ENCODE measurements around the gene UFD1. TPM values are rescaled to one million over a fixed set of nuclear protein-coding genes. Genes with fewer than 3 reads are reported as not detected.

UFD1 gene
- total and polyA plus RNA-seq, 2 of the 13 experiments (the other 11 are each of a cell fraction or from before 2014, with no cell fraction given): 47.9 to 51.1 TPM

DNA sequence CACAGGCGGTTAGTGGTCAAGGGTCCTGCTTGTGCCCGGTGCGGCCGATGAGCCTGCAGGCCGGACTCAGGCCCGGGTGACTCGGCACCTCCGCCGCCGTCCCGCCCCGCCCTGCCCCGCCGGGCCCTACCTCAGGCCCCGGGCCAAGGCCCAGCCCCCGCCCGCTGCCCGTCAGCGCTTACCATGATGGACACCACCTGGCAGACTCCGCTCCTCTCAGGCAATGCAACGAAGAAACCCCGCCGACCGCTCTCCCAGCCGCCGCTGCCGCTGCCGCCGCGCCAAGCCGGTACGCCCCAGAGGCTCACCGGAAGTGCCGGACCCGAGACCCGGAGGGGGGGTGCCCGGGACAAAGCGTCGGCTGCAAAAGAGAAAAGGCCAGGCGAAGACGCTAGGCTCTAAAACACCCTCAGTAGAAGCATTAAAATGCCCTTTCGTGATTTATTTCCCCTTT lies at the start of gene UFD1 (continued):
- TF ChIP-seq, protein P1, sequence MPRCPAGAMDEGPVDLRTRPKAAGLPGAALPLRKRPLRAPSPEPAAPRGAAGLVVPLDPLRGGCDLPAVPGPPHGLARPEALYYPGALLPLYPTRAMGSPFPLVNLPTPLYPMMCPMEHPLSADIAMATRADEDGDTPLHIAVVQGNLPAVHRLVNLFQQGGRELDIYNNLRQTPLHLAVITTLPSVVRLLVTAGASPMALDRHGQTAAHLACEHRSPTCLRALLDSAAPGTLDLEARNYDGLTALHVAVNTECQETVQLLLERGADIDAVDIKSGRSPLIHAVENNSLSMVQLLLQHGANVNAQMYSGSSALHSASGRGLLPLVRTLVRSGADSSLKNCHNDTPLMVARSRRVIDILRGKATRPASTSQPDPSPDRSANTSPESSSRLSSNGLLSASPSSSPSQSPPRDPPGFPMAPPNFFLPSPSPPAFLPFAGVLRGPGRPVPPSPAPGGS (CRISPR knock-in tag; IDR thresholded peaks at IDR 0.05): no peak
- TF ChIP-seq GABPA (IDR thresholded peaks at IDR 0.05; ENCODE audit: low read depth, low read length) (peak; percentile 74), GABPA (CRISPR knock-in tag; IDR thresholded peaks at IDR 0.05; ENCODE audit: low read depth) (peak; percentile 89), EEA1 (CRISPR knock-in tag; IDR thresholded peaks at IDR 0.05; ENCODE audit: borderline replicate concordance) (0 out of 2 replicates have a peak, but pooled peaks have one; percentile 8), MAFF (IDR thresholded peaks at IDR 0.05; ENCODE audit: low read depth, low read length) (no peak), ZNF564 (CRISPR knock-in tag; IDR thresholded peaks at IDR 0.05) (no peak), ZNF282 (IDR thresholded peaks at IDR 0.05; ENCODE audit: partially characterized antibody) (no peak), ZNF768 (CRISPR knock-in tag; IDR thresholded peaks at IDR 0.05) (0 out of 2 replicates have a peak, but pooled peaks have one; percentile 21), ZNF337 (CRISPR knock-in tag; IDR thresholded peaks at IDR 0.05; ENCODE audit: borderline replicate concordance, low read depth) (no peak), TARDBP (CRISPR knock-in tag; IDR thresholded peaks at IDR 0.05) (no peak; the same call in 1 of the 2 replicates), KAT8 (CRISPR knock-in tag; IDR thresholded peaks at IDR 0.05) (peak; percentile 51; the same call in 1 of the 2 replicates), ZNF234 (CRISPR knock-in tag; conservative IDR thresholded peaks at IDR 0.05) (no peak), NCOA2 (CRISPR knock-in tag; IDR thresholded peaks at IDR 0.05) (no peak), PTBP1 (IDR thresholded peaks at IDR 0.05; ENCODE audit: low read depth, low read length, poor library complexity, severe bottlenecking) (no peak), ZNF335 (CRISPR knock-in tag; IDR thresholded peaks at IDR 0.05) (no peak), KDM2A (CRISPR knock-in tag; IDR thresholded peaks at IDR 0.05; ENCODE audit: borderline replicate concordance, low read depth) (peak; percentile 28; the same call in 1 of the 2 replicates), GATAD2A (CRISPR knock-in tag; IDR thresholded peaks at IDR 0.05) (no peak), NFKBIZ (CRISPR knock-in tag; IDR thresholded peaks at IDR 0.05) (no peak), SIN3A (IDR thresholded peaks at IDR 0.05; ENCODE audit: borderline replicate concordance, low read depth, low read length) (peak; percentile 87; the same call in 1 of the 2 replicates), GABPB1 (CRISPR knock-in tag; IDR thresholded peaks at IDR 0.05) (peak; percentile 97), NFE2 (CRISPR knock-in tag; IDR thresholded peaks at IDR 0.05) (no peak), EHMT2 (IDR thresholded peaks at IDR 0.05; ENCODE audit: borderline replicate concordance, low read depth, low read length) (no peak), HNF4A (CRISPR knock-in tag; IDR thresholded peaks at IDR 0.05) (no peak), SKI (IDR thresholded peaks at IDR 0.05; ENCODE audit: partially characterized antibody) (no peak)
- TF ChIP-seq, protein P2, sequence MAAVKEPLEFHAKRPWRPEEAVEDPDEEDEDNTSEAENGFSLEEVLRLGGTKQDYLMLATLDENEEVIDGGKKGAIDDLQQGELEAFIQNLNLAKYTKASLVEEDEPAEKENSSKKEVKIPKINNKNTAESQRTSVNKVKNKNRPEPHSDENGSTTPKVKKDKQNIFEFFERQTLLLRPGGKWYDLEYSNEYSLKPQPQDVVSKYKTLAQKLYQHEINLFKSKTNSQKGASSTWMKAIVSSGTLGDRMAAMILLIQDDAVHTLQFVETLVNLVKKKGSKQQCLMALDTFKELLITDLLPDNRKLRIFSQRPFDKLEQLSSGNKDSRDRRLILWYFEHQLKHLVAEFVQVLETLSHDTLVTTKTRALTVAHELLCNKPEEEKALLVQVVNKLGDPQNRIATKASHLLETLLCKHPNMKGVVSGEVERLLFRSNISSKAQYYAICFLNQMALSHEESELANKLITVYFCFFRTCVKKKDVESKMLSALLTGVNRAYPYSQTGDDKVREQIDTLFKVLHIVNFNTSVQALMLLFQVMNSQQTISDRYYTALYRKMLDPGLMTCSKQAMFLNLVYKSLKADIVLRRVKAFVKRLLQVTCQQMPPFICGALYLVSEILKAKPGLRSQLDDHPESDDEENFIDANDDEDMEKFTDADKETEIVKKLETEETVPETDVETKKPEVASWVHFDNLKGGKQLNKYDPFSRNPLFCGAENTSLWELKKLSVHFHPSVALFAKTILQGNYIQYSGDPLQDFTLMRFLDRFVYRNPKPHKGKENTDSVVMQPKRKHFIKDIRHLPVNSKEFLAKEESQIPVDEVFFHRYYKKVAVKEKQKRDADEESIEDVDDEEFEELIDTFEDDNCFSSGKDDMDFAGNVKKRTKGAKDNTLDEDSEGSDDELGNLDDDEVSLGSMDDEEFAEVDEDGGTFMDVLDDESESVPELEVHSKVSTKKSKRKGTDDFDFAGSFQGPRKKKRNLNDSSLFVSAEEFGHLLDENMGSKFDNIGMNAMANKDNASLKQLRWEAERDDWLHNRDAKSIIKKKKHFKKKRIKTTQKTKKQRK (IDR thresholded peaks at IDR 0.05; ENCODE audit: low read length): no peak
- TF ChIP-seq, protein P3, sequence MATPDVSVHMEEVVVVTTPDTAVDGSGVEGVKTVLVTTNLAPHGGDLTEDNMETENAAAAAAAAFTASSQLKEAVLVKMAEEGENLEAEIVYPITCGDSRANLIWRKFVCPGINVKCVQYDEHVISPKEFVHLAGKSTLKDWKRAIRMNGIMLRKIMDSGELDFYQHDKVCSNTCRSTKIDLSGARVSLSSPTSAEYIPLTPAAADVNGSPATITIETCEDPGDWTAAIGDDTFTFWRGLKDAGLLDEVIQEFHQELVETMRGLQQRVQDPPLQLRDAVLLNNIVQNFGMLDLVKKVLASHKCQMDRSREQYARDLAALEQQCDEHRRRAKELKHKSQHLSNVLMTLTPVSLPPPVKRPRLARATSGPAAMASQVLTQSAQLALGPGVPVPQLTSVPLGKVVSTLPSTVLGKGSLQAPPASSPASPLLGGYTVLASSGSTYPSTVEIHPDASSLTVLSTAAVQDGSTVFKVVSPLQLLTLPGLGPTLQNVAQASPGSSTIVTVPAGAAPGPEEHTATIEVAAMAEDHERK (CRISPR knock-in tag; IDR thresholded peaks at IDR 0.05; ENCODE audit: low read depth): no peak
- TF ChIP-seq, protein P4, sequence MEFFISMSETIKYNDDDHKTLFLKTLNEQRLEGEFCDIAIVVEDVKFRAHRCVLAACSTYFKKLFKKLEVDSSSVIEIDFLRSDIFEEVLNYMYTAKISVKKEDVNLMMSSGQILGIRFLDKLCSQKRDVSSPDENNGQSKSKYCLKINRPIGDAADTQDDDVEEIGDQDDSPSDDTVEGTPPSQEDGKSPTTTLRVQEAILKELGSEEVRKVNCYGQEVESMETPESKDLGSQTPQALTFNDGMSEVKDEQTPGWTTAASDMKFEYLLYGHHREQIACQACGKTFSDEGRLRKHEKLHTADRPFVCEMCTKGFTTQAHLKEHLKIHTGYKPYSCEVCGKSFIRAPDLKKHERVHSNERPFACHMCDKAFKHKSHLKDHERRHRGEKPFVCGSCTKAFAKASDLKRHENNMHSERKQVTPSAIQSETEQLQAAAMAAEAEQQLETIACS (CRISPR knock-in tag; IDR thresholded peaks at IDR 0.05): no peak

Data from HepG2 (cell line).